22Rv1 (cell line): ENCODE results near the gene NEMP1.

Experiments
- H3K27ac ChIP-seq: fragments of 450-650 bp; 2 replicates; pipeline ENCODE4 v1.5.1; 2017
- ZFX ChIP-seq: fragments of 450-650 bp; IDR thresholded peaks from 2 replicates; pipeline ENCODE4 v1.6.1; 2017; ENCODE audit warnings: antibody characterized with exemption, borderline replicate concordance
- TF ChIP-seq, protein P1 (sequence below): fragments of 450-650 bp; IDR thresholded peaks from 2 replicates; pipeline ENCODE4 v1.5.1; 2017; ENCODE audit warnings: mild to moderate bottlenecking

The NEMP1 gene

DNA sequence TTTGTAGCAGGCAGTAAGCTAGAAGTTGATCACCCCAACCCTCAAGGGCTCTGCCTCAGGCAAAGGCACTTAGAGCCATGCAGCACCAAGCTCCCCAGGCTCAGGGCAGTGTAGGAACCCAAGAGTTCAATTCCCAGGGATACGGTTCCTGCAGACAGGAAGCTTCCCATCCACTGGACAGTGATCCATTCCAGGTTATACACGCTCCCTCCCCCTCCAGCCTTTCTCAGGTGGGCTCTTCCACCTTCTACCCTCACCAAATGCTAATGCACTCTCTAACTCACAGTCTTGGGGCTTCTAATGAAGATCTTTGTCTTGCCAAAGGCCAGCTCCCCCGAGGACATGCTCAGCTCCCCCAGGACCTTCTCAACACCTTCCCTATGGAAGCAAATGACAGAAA, 41.3 kb downstream of the NEMP1 start:
- no peak overlapping the region for H3K27ac ChIP-seq
- no peak for TF ChIP-seq ZFX
- TF ChIP-seq, protein P1, sequence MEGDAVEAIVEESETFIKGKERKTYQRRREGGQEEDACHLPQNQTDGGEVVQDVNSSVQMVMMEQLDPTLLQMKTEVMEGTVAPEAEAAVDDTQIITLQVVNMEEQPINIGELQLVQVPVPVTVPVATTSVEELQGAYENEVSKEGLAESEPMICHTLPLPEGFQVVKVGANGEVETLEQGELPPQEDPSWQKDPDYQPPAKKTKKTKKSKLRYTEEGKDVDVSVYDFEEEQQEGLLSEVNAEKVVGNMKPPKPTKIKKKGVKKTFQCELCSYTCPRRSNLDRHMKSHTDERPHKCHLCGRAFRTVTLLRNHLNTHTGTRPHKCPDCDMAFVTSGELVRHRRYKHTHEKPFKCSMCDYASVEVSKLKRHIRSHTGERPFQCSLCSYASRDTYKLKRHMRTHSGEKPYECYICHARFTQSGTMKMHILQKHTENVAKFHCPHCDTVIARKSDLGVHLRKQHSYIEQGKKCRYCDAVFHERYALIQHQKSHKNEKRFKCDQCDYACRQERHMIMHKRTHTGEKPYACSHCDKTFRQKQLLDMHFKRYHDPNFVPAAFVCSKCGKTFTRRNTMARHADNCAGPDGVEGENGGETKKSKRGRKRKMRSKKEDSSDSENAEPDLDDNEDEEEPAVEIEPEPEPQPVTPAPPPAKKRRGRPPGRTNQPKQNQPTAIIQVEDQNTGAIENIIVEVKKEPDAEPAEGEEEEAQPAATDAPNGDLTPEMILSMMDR = no peak

DNA sequence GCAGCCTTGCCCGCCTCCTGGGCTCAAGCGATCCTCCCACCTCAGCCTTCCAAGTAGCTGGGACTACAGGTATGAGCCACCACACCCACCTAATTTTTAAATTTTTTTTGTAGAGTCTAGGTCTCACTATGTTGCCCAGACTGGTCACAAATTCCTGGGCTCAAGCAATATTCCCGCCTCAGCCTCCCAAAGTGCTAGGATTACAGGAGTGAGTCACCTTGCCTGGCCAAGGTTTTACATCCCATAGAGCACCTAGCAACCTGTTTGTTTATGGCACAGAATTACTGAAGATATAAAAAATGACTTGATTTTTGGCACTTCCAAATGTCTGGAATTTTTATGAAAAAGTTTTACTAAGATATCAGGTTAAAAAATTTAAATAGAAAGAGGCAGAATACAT, 45.2 kb downstream of the NEMP1 start:
- no peak overlapping the region for H3K27ac ChIP-seq
- TF ChIP-seq, protein P1 = no peak
- TF ChIP-seq ZFX = no peak

DNA sequence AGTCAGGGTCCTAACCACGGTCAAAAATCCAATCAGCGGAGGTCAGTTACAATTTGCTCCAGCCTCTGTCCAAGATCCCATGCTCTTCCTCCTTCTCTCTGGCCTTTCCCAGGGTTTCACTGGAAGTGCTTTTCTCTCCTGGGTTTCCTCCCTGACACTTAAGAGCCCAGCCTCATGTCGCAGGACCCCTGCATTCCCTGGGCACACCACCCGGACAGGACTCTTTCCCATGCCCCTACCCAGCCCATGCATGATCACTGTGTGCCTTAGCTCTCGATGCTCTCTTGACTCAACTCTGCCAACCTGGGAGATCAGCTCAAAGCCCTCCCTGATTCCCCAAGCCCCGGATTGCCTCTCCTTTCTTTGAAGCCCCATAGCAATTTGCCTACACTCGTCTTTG, 46.8 kb downstream of the NEMP1 start:
- H3K27ac ChIP-seq = no peak overlapping the region
- TF ChIP-seq, protein P1 = no peak
- no peak for TF ChIP-seq ZFX

DNA sequence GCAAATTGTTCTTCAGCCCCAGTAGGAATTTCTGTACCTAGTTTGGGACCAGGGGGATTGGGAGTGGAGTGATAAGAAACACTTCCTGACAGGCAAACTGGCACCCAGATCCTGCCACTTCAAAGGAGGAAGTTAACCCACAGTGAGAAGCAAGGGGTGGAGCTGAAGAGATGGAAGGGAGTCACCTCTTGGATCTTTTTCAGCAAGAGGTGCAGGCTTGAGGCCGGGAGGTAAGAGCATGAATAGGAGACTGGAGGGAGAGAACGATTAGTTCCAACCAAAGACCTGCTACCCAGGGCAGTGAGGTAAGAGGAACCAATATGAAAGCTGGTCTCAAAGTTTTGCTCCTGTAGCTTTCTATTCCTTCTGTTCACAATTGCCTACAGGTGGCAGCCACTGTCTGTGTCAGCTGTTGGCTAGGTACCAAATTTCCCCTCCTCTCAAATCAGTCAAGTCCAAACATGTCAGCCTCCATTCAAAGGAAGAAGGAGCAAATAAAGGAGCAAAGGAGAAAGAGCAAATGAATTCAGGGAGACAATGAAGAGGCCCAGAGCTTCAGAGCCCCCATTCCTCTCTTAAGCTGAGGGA, 47.4 kb downstream of the NEMP1 start:
- TF ChIP-seq, protein P1 = no peak
- no peak for TF ChIP-seq ZFX
- H3K27ac ChIP-seq = no peak overlapping the region

DNA sequence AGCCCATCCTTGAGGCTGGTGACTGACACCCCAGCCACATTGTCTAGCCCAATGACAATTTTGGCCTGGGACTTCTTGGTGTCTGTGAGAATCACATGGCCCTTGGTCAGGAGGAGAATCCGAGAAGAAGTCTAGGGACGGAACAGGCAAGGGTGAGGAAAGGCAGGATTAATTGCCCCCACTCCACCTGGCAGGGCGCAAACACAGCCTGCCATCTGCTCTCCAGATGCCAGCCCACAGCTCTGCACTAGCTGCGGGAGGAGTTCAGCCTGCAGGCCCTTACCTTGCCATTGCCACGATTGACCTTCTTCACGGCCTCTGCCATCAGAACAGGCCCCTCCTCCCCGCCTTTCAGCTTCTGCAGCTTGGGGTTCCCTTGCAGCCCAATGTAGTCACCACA, 49.1 kb downstream of the NEMP1 start:
- TF ChIP-seq, protein P1 = no peak
- no peak for TF ChIP-seq ZFX
- no peak overlapping the region for H3K27ac ChIP-seq

DNA sequence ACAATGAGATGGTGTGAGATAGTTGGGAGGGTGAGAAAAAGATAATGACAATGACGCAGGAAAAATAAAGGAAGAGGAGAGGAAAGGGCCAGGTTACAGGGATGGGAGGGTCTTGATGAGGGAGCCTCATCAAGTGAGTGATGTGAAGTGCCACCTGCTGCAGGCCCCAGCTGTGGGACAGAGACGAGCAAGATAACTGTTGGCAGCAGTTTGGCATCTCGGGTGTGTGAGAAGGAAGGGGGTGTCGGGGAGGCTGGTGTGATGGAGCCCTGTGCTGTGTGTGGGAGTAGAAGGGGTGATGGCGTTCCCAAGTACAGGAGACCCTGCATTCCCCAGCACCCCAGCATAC, 50.8 kb downstream of the NEMP1 start:
- H3K27ac ChIP-seq = no peak overlapping the region
- TF ChIP-seq, protein P1 = no peak
- TF ChIP-seq ZFX = no peak

DNA sequence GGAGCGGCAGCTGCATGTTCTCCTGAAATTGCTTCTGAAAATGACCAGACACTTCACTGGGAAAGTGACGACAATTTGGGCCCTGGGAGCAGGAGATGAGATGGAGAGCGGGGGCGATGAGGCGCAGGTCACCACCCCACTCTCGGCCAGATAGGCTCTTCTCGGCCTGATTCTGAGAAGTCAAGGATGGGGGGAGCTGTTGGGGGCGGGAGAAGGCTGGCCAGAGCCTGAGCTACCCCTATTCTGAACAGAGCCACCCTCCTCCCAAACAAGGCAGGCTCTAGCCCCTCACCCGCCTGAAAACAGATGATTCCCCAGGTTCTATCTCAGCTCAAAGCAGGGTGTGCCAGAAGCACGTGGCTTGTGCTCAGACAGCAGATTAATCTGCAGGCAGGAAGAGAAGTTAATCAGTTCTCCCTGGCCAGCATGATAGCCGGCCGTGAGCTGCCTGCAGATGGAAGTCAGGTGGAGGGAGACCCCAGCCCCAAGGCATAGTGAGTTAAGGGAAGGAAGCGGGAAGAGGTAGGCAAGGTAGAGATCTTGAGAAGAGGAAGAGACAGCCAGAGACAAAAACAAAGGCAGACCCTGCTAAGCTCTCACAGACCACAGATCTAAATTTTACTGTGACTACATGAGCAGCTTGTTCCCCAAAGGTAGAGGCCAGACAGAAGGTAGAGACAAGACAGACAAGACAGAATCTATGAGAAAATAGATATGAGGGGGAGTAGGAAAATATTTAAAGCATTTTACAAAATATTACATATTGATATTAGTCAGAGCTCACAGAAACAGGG, 51.4 kb downstream of the NEMP1 start:
- H3K27ac ChIP-seq = no peak overlapping the region
- no peak for TF ChIP-seq ZFX
- TF ChIP-seq, protein P1 = no peak
